Measurements from ENCODE around the gene SLC25A34. TPM values are rescaled to one million over a fixed set of nuclear protein-coding genes. Genes with fewer than 3 reads are reported as not detected.

Gene SLC25A34
- total and polyA plus RNA-seq, 10 of the 15 experiments (the other 5 are each of a cell fraction or from before 2014, with no cell fraction given) = 0.02 to 1.6 (median 0.39) TPM

- no peak overlapping the region for H3K4me3 ChIP-seq
- ChIA-PET RAD21 (ENCODE audit: unreplicated experiment) (no interaction called here), SMC1A (ENCODE audit: uncharacterized antibody, unreplicated experiment) (no interaction called here), CTCF (no interaction called here), POLR2A (interaction anchor here (0.5 kb wide), 1 partner anchor 37 kb away, joined by 4 read pairs; no protein-coding TSS in a partner anchor)
- in situ Hi-C loops (cut with MboI) (no loop called here), intact Hi-C loops (cut with micrococcal nuclease; ENCODE audit: unreplicated experiment) (no loop called here)
- FAIRE-seq (no peak), DNase-seq (ENCODE audit: low read depth, low spot score) (no peak), ATAC-seq (no peak)
- H3K9me3 ChIP-seq (replicated peaks; ENCODE audit: control insufficient read depth, insufficient read depth, low read length) = no peaks in the 10 kb centered on the region
- no peak overlapping the region for H3K27ac ChIP-seq (ENCODE audit: control insufficient read depth, insufficient read depth)
- H3K27me3 ChIP-seq (replicated peaks in 1 of 2; ENCODE audit: control insufficient read depth in 2 of 2, insufficient read depth in 2 of 2, low read length in 1 of 2) = no peaks in the 10 kb centered on the region
- H2AFZ ChIP-seq (ENCODE audit: control insufficient read depth, low read depth, low read length) = no peak overlapping the region
- H3K4me2 ChIP-seq (ENCODE audit: control insufficient read depth, insufficient read depth) = no peak overlapping the region
- no peaks in the 10 kb centered on the region for H3K4me1 ChIP-seq (ENCODE audit: control insufficient read depth, insufficient read depth, low read length)
- no peaks in the 10 kb centered on the region for H4K20me1 ChIP-seq (ENCODE audit: control insufficient read depth, insufficient read depth)
- H3K36me3 ChIP-seq (ENCODE audit: control insufficient read depth in 2 of 2, insufficient read depth in 2 of 2, low read length in 1 of 2) = peaks cover 17 to 42% of the 10 kb centered on the region in 2 experiments; a peak in 3 of 4 replicates
- no peaks in the 10 kb centered on the region for H3K79me2 ChIP-seq (ENCODE audit: control insufficient read depth, insufficient read depth, low read length)
- WGBS (ENCODE audit: insufficient coverage, insufficient replicate concordance, low lambda C conversion rate, missing lambda C conversion rate) = 85% methylated on average over 13 of the region's 13 CpGs
- no TSS peak for BruUV-seq (replicated peaks)
- H3K9ac ChIP-seq (ENCODE audit: control insufficient read depth, insufficient read depth, low read length) = no peak overlapping the region
- TF ChIP-seq FOS (IDR thresholded peaks at IDR 0.05; ENCODE audit: borderline replicate concordance, extremely low read depth, insufficient read length) = no peak
- no peak for TF ChIP-seq CBX5 (IDR thresholded peaks at IDR 0.05; ENCODE audit: low read depth)
- no peak for TF ChIP-seq ZBTB11 (CRISPR knock-in tag; IDR thresholded peaks at IDR 0.05)
- TF ChIP-seq E2F8 (IDR thresholded peaks at IDR 0.05; ENCODE audit: low read depth, partially characterized antibody) = no peak
- no peak for TF ChIP-seq BMI1 (IDR thresholded peaks at IDR 0.05; ENCODE audit: borderline replicate concordance)
- no peak for TF ChIP-seq RUNX3 (IDR thresholded peaks at IDR 0.05; ENCODE audit: low read length)
- TF ChIP-seq RBBP5 (conservative IDR thresholded peaks at IDR 0.05) = no peak
- no peak for TF ChIP-seq CBFB (IDR thresholded peaks at IDR 0.05; ENCODE audit: low read depth)
- TF ChIP-seq ZNF592 (IDR thresholded peaks at IDR 0.05) = no peak
- no peak for TF ChIP-seq KLF5 (IDR thresholded peaks at IDR 0.05; ENCODE audit: partially characterized antibody)
Measured at GRCh38 chr1:15722836-15723532, 13.1 kb upstream of the SLC25A34 start.

Measured in GM12878 (cell line).